ENCODE data around the gene CCDC185.

Gene CCDC185

DNA sequence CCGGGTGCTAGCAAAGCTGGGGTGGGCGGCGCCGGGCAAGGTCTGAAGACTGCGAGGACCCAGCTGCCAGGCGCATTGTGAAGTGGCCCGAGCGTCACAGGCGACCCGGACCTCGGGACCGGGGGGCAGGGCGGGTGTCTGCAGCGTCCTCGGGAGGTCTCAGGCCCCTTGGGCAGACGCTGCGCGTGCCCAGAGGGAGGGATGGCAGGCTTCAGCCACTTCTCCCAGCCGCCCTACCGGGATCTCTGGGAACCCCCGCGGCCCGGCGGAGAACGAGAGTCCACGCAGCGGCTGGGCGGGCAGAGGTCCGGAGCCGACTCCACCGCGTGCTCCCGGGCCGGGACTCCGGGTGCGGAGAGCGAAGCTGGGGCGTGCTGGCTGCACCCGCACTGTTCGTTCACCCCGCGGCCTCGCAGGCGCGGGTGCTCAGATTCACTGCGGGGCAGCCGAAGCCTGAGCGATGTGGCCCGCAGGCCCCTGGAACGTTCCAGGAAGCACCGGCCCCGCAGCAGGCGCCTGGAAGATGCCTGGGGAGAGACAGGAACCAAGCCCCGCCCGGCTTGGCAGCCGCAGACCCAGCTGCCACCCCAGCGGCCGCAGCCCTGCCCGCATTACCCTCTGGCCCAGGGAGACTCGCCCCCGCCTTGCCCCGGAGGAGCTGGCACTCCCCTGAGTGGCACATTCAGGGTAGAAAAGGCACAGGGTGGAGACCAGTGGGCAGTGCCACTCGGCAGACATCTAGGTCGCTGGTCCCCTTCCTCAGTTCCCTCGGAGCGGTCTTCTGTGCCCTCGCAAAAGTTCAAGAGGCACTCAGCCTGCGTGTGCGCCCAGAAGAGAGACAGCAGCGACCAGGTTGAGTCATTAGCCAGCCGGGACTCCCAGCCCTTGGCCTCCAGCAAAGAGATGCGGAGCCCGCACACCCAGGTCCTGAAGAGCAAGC is at the start of gene CCDC185:
TSS of gene CCDC185 (plus strand) at position 141 of the 940 bp plus-strand sequence. CDS start at position 202, 61 bp downstream.
- DNase-seq (ENCODE audit: insufficient read length, low spot score): no peak
- no peak for FAIRE-seq
- TF ChIP-seq POLR2A (IDR thresholded peaks at IDR 0.05; ENCODE audit: low read depth, low read length): no peak

DNA sequence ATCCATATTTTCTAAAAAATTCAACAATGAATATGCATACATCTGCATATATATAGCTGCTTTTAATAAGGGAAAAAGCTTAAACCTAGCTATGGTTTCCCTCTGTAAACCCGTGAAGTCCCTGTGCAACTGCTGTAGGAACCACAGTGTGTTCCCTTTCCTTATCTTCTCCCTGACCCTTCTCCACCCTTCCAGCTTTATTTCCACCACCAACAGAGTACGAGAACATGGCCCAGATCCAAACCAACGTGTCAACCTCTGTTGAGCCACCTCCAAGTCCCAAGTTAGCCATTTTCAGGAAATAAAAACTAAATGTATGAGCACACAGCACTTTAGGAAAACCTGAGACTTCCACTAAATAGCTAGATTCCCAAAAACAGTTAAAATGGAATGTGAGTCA is 49.5 kb upstream of the CCDC185 start:
- FAIRE-seq: no peak
- no peak for TF ChIP-seq POLR2A (IDR thresholded peaks at IDR 0.05; ENCODE audit: low read depth, low read length)

DNA sequence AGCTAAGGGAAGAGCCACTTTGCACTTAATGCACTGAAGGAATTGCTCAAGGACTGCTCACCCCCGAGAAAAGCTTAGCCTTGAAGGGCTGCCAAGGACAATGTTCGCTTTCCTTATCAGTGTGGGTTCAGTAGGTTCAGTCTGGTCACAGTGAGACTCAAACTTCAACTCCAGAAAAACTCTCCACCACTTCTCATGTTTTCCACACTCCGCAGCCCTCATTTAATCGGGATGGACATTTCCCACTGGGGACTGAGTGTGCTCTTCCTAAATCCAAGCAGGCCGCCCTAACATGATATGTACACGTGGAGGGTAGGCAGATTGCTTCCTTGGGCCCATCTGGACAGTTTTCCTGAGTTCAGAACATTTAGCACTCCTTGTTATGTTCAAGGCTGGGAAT is 48.7 kb upstream of the CCDC185 start:
- FAIRE-seq (no peak), DNase-seq (ENCODE audit: insufficient read length, low spot score) (no peak)
- no peak for TF ChIP-seq POLR2A (IDR thresholded peaks at IDR 0.05; ENCODE audit: low read depth, low read length)

More for the DNA sequence above, 49.5 kb upstream of the CCDC185 start:
- no peak for DNase-seq (ENCODE audit: insufficient read length, low spot score)

DNA sequence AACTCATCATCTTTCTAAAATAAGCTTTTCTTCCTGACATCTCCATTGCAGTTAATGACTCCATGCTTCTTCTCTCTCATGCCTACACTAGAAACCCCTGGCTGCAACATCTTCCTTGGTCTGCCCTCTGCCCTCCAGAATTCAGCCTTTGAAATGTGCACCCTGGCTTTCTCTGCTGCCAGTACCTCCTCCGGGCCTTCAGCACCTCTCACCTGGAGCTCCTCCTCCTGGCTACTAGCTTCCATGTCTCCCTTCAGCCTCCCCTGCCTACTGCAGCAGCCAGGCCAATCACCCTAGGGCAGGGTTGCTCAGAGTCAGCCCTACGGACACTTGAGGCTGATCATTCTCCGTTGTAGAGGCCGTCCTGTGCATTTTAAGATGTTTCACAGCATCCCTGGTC is 47.5 kb upstream of the CCDC185 start:
- TF ChIP-seq POLR2A (IDR thresholded peaks at IDR 0.05; ENCODE audit: low read depth, low read length): no peak
- DNase-seq (ENCODE audit: insufficient read length, low spot score): no peak
- FAIRE-seq: no peak

DNA sequence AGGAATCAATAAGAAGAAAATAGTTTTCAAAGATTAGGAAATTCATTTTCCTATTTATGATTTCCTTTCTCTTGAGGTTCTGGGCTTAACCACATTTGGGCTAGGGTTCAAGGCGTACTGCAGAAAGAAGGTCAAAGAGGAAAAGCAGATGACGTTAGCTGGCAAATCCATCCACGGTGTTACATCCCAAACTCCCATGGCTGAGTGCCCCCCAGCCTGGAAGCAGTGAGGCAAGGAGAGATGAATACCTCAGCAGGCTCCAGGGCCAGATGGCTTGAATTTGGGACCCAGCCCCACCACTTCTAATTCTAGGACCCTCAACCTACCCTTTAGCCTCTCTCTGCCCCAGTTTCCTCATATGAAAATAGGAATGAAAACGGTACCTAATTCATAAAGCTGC is 46.9 kb upstream of the CCDC185 start:
- no peak for FAIRE-seq
- no peak for DNase-seq (ENCODE audit: insufficient read length, low spot score)
- no peak for TF ChIP-seq POLR2A (IDR thresholded peaks at IDR 0.05; ENCODE audit: low read depth, low read length)

DNA sequence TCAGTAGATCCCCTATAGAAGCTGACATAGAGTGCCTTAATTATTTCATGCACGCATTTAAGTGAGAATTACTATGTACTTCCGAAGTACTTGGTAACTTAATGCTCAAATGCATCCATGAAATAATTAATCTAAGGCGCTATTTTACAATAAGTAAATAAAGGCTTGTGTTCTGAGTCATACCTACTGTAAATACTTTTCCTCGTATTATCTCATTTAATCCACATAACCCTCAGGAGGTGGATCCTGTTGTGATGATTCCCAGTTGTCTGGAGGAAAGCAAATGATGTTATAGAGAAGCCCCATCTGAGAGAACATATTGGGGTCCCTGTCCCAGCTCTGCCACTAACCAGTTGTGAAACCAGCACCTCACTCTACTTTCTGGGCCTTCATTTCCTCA is 45.6 kb upstream of the CCDC185 start:
- DNase-seq (ENCODE audit: insufficient read length, low spot score) (no peak), FAIRE-seq (no peak)
- no peak for TF ChIP-seq POLR2A (IDR thresholded peaks at IDR 0.05; ENCODE audit: low read depth, low read length)

DNA sequence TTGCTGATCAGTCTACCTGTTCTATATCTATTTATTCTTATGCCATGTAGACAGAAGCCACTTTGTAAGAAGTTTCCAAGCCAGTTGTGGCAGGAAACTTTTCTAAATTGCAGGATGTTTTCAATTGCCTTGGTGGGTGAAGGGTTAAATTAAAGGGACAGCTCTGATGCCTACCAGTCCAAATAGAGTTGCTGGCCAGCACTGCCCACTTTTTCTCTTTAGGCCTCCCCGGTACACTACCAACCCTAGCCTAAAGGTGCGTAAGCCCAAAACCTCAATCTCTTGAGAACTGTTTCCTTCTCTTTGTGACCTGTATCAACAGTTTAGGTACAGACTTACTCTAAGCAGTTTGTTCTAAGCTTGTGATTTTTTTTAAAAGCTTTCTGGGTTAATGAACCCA is 44.8 kb upstream of the CCDC185 start:
- FAIRE-seq: no peak
- TF ChIP-seq POLR2A (IDR thresholded peaks at IDR 0.05; ENCODE audit: low read depth, low read length): no peak
- DNase-seq (ENCODE audit: insufficient read length, low spot score): no peak

DNA sequence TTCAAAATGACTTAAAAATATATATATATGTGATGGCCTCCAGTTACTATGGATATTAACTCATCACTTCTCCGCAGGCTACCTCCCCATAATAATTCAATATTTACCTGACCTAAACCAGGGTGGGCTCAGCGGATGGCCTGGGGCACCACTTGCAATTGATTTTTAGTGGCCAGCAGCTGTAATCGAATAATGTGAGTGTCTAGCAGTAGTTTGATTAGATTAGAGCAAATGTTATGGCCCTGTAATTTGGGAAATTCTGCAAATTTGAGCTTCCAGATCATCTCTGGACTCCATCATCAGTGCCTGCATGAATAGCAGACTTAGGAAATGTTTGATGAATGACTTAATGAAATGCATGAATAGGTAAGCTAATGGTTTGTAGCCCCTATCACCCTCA is 44.0 kb upstream of the CCDC185 start:
- no peak for FAIRE-seq

DNA sequence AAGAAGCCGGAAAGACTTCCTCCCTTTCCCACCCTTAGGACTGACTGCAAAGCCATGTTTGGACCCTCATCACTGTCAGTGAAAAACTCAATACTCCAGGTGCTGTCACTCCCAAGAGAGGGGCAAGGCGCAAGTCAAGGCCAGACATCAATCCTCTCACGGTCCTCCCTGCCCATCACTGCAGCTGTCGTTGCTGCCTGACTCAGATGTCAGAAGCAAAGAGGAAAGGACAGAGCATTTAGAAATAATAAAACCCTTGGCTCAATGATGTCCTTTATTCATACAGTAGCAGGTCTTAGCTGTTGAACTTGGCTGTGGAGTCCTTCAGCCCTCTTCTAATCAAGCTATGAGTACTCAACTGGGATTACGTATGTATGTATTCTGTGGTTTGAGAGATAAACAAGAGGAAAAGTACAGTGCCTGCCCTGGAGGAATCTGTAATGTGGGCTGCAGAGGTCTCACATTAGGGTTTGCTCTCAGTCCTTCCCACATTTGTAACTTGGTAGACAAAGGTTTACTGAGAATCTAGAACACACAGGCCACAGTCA is 42.8 kb upstream of the CCDC185 start:
- TF ChIP-seq POLR2A (IDR thresholded peaks at IDR 0.05; ENCODE audit: low read depth, low read length): no peak
- FAIRE-seq: no peak

More for the DNA sequence above, 44.0 kb upstream of the CCDC185 start:
- no peak for DNase-seq (ENCODE audit: insufficient read length, low spot score)
- TF ChIP-seq POLR2A (IDR thresholded peaks at IDR 0.05; ENCODE audit: low read depth, low read length): no peak

DNA sequence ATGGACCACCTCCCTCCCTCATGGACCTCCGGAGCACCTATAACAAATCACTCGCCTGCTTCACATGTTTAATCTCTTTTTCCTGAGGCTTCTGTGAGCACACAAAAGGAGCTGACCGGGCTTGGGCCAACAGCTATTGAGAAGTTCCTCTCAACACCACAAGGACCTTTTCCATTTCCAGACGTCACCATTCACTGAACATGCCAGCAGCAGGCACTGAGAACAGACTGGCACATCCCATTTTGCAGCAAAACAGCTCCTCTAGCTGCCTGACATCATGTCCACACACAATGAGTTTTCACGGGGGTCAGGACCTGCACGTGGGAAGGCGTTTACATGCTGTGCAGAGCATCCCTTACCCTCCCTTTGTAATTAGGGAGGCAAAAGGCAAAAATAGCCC is 40.3 kb upstream of the CCDC185 start:
- FAIRE-seq (no peak), DNase-seq (ENCODE audit: insufficient read length, low spot score) (no peak)
- no peak for TF ChIP-seq POLR2A (IDR thresholded peaks at IDR 0.05; ENCODE audit: low read depth, low read length)

More for the DNA sequence above, 42.8 kb upstream of the CCDC185 start:
- no peak for DNase-seq (ENCODE audit: insufficient read length, low spot score)

DNA sequence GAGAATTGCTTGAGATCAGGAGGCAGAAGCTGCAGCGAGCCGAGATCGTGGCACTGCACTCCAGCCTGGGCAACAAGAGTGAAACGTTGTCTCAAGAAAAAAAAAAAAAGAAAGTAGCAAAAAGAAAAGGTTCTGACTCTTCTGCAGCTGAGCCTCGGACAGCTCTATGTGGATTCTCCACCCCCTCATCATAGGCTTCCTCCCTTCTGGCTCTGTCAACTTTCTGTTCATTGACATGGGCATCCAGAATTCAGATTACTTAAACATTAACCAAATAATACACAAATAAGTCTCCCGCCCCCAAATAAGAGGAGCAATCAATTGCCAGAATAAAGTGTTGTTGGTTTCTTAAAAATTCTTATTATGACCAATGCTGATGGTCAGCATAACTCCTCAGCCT is 39.3 kb upstream of the CCDC185 start:
- DNase-seq (ENCODE audit: insufficient read length, low spot score) (no peak), FAIRE-seq (no peak)
- TF ChIP-seq POLR2A (IDR thresholded peaks at IDR 0.05; ENCODE audit: low read depth, low read length): no peak

DNA sequence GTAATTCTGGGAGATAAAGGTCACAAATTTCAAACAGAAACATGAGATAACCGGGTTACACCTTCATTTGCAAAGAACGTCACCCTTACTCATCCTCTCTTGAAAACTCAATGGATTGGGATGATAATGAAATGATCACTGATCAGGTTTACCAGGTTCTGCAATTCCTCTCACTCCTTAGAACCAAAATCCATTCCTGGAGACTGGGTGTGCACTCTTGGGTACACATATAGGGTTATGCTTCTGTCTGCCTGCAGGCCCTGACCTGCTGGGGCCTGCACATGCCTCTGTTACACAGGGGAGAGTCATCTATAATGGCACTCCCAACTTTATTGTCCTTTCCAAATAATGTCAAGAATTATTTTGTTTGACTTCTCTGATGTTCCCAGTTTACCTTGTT is 37.5 kb upstream of the CCDC185 start:
- TF ChIP-seq POLR2A (IDR thresholded peaks at IDR 0.05; ENCODE audit: low read depth, low read length): no peak
- FAIRE-seq (no peak), DNase-seq (ENCODE audit: insufficient read length, low spot score) (no peak)

DNA sequence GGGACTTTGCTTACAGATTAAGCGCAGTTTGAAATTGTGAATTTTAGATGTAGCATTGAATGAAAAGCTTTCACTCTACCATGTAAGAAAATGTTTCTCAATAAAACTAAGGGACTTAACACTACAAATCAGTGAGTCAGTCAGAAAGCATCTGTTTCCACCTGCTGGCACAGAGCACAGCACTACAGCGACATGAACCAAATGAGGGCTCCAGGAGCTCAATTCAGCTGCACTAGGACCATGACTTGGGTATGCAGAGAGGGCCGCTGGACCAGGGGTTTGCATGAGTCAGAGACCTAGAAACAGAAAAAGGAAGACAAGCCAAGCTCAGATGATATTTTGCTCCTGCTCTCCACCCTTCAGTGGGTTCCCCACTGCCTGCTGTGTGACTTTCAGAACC is 34.4 kb upstream of the CCDC185 start:
- no peak for TF ChIP-seq POLR2A (IDR thresholded peaks at IDR 0.05; ENCODE audit: low read depth, low read length)
- no peak for FAIRE-seq
- DNase-seq (ENCODE audit: insufficient read length, low spot score): no peak

DNA sequence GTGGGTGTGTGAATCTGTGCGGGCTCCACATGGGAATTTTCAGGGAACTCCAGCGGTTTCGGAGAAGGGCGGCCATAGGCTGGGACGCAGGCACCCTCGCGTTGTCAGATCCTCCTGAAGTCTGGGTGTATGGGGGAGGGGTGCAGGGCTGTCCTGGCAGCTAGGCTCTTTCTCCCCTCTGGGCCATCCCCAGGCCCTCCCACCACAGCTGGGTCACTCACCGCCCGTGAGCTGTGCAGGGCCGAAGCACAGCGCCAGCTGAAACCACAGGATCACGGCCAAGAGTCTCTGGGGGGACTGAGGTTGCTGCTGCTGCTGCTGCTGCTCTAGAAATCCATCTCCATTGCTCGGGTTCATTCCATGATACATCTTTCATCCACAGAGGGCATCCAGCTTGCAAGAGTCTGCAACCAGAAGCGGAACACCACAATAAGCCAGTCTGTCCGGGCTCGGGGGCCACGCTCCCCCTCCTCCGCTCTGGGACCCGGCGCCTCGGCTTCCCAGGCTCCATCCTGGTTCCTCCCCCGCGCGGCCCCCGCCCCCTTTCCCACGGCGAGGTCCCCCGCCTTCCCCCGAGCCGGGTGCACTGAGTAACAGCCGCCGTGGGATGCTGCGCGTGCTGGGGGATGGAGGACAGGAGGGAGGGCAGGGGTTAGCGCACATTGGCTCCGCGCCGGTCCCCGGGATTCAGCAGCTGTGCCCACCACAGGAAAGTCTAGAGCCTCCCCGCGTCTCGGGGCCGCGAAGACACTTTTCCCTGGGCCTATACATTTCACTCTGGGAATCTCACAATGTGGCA is 30.0 kb upstream of the CCDC185 start:
- no peak for TF ChIP-seq POLR2A (IDR thresholded peaks at IDR 0.05; ENCODE audit: low read depth, low read length)
- FAIRE-seq (no peak), DNase-seq (ENCODE audit: insufficient read length, low spot score) (no peak)

Data from H54 (cell line).